ENCODE data around the gene IFRD1. TPM values are rescaled to one million over a fixed set of nuclear protein-coding genes. Genes with fewer than 3 reads are reported as not detected.

IFRD1 gene
- total and polyA plus RNA-seq, 2 donors (not counting 3 experiments of a cell fraction or from before 2014, with no cell fraction given) = 16.8 to 43.3 TPM

GRCh38 chr7:112419543-112420130 lies 30.6 kb upstream of the IFRD1 start:
- BruUV-seq (replicated peaks) = no TSS peak
- Histone ChIP-seq H2AFZ (ENCODE audit: low read depth, low read length) (no peak overlapping the region), H3K79me2 (ENCODE audit: control insufficient read depth, insufficient read depth, low read length) (no peaks in the 10 kb centered on the region), H3K4me2 (ENCODE audit: insufficient read depth, low read length) (no peak overlapping the region), H3K4me3 (replicated peaks in 1 of 3; ENCODE audit: insufficient read depth in 1 of 3, low read depth in 1 of 3, low read length in 3 of 3) (no peak overlapping the region), H3K4me1 (ENCODE audit: control insufficient read depth, extremely low read depth, insufficient read depth, low read length) (peaks cover 18% of the 10 kb centered on the region), H3K27ac (ENCODE audit: insufficient read depth, low read depth, low read length) (no peak overlapping the region), H3K9ac (replicated peaks; ENCODE audit: extremely low read depth, insufficient read depth, low read length) (no peak overlapping the region), H3K27me3 (ENCODE audit: control insufficient read depth in 2 of 2, insufficient read depth in 2 of 2, low read length in 2 of 2) (no peaks in the 10 kb centered on the region), H4K20me1 (replicated peaks; ENCODE audit: control insufficient read depth, extremely low read depth, insufficient read depth, low read length) (no peaks in the 10 kb centered on the region), H3K9me1 (replicated peaks; ENCODE audit: control insufficient read depth, extremely low read depth, insufficient read depth, low read length) (no peaks in the 10 kb centered on the region), H3K9me3 (replicated peaks; ENCODE audit: control insufficient read depth, insufficient read depth, low read length) (no peaks in the 10 kb centered on the region), H3K36me3 (ENCODE audit: control insufficient read depth in 2 of 2, extremely low read depth in 1 of 2, insufficient read depth in 2 of 2, low read length in 2 of 2) (no peaks in the 10 kb centered on the region)
- POLR2A ChIA-PET = interaction anchor here (1.0 to 1.5 kb wide), 2 partner anchors 30 to 32 kb away, joined by 4 to 5 read pairs; partner anchors contain the start of gene IFRD1
- TF ChIP-seq MAX (IDR thresholded peaks at IDR 0.05; ENCODE audit: insufficient read depth, insufficient read length) = no peak
- no peak for TF ChIP-seq JUN (IDR thresholded peaks at IDR 0.05; ENCODE audit: borderline replicate concordance, insufficient read depth, insufficient read length, low read depth)
- no peak for TF ChIP-seq GATA2 (IDR thresholded peaks at IDR 0.05; ENCODE audit: insufficient read depth, insufficient read length, low read depth, low read length)
- TF ChIP-seq EZH2 (IDR thresholded peaks at IDR 0.05; ENCODE audit: borderline replicate concordance, low read depth, low read length, severe bottlenecking) = no peak
- TF ChIP-seq CTCF (IDR thresholded peaks at IDR 0.05; ENCODE audit: extremely low read depth in 1 of 2, insufficient read depth in 1 of 2, low read depth in 1 of 2, low read length in 2 of 2) = no peak
- DNase-seq (ENCODE audit: low read depth, low spot score) (no peak), FAIRE-seq (no peak)
- dilution Hi-C loops (cut with MboI; ENCODE audit: extremely low pct_ligation_motif_present, low sequenced_read_pairs) = loop anchor here (25.0 kb wide), 1 partner anchor 657 kb away; no protein-coding TSS in a partner anchor
- CTCF ChIA-PET = interaction anchor here (2.1 kb wide), 1 partner anchor 76 kb away, joined by 6 read pairs; no protein-coding TSS in a partner anchor
- intact Hi-C loops (cut with micrococcal nuclease) = loop anchor here (10.0 kb wide), 2 partner anchors 395 to 495 kb away; no protein-coding TSS in a partner anchor
